GM18517 (cell line): ENCODE data around the gene MSS51.

Experiments used
- ATAC-seq: cut with Tn5 transposase; IDR thresholded peaks from one replicate; pipeline ENCODE4 v1.9.1; 2021; ENCODE audit warnings: mild to moderate bottlenecking, moderate library complexity; ENCODE audit not compliant: unreplicated experiment

MSS51 gene

DNA sequence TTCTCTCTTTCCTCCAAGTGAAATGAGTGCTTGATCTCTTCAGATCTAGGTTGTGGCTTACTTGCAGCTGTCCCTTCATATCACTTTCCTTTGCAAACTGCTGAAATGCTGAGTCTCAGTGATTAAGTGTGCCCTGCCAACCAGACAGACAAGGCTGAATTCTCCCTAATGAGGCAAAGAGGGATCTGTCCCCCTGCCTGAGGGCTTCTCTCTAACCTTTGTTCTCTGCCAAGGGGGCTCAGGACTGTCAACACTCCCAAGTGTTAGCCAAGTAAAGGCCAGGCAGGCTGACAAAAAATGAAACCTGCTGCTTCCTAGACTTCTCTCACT lies at the start of gene MSS51:
Gene MSS51, minus strand, starts transcription at position 24 of the 330 bp plus-strand sequence. CDS start 5,277 bp downstream, outside the sequence.
- no peak for ATAC-seq

DNA sequence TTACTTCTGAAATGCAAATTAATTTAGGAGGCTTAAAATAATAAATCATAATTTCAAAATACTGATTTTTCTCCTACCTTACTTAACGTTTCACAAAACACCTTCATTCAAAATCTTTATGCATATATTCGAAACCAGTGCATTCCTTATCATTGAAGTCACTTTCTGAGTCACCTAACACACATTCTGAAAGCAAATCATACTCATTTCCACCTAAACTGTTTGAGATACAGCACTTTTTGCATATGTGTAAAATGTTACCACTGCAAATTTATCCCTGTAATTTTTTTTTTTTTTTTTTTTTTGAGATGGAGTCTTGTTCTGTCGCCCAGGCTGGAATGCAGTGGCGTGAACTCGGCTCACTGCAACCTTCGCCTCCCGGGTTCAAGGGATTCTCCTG lies 46.8 kb upstream of the MSS51 start:
- no peak for ATAC-seq

GRCh38 chr10:73478636-73479035 lies 45.3 kb upstream of the MSS51 start:
- no peak for ATAC-seq

DNA sequence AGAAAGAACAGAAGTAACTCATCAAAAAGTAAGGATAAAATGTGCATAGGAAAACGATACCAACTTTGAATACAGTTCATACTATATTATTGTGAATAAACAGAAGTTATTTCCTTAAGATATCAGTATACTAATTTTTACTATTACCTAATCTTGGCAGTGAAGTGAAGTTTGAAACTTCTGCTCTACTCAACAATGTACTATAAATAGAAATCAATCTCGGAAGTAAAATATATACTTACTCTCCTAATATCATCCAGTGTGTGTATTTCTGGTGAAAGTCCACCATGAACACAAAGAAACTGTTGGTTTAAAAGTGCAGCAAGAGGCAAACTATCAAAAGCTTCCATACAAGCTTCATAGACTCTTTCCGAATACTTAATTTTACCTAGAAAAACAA lies 37.9 kb upstream of the MSS51 start:
- no peak for ATAC-seq

GRCh38 chr10:73469579-73469978 lies 36.2 kb upstream of the MSS51 start:
- ATAC-seq, result no peak

DNA sequence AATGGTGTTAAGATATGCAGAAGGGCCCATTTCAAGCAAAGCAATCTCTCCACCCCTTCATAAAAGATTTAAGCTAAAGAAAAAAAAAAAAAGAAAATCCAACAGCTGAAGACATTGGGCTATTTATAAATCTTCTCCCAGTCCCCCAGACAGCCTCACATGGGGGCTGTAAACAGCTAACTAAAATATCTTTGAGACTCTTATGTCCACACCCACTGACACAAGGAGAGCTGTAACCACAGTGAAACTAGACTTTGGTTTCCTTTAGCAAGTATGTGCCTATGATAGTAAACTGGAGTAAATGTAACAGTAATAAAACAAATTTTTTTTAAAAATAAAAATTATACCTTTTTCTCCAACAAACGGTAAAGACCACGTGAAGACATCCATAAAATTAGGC lies 33.8 kb upstream of the MSS51 start:
- ATAC-seq, result no peak

GRCh38 chr10:73465978-73466726 lies 32.8 kb upstream of the MSS51 start:
- ATAC-seq, result no peak

DNA sequence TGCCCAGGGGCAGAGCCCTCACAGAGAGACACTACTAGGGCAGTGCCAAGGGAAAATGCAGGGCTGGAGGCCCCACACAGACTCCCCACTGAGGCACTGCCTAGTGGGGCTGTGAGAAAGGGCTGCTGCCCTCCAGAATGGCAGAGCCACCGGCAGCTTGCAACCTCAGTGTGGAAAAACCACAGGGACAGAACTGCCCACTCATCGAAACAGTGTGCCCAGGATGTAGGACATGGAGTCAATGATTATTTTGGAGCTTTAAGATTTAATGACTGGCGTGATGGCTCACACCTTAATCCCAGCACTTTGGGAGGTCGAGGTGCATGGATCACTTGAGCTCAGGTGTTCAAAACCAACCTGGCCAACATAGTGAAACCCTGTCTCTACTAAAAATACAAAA lies 27.5 kb upstream of the MSS51 start:
- no peak for ATAC-seq

GRCh38 chr10:73459683-73460314 lies 26.4 kb upstream of the MSS51 start:
- no peak for ATAC-seq

DNA sequence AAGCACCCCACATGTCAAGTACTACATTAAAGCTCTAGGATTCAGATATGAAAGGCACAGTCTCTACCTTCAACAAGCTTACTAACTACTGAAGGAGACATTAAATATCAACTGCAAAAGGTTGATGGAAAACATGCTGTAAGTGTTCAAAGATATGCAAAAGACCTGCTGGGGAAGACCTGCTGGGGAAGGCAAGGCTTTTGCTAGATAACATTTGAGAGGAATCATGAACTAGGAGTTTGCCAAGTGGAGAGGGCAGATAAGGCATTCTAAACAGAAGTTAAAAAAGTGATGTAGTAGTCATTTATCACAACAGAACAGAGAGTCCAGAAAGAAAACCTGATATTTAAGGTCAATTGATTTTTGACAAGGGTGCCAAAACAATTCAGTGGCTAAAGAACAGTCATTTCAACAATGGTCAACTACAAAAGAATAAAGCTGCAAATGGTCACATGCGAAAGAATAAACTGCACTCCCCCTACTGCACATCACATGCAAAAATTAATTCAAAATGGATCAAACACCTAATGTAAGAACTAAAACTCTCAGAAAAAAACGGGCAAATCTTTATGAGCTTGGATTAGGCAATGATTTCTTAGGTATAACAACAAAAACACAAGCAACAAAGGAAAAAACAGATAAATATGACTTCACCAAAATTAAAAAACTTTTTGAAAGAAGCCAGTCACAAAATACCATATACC lies 23.0 kb upstream of the MSS51 start:
- ATAC-seq, result no peak

- no peak for ATAC-seq
Measured at GRCh38 chr10:73449113-73449512, 15.8 kb upstream of the MSS51 start.

GRCh38 chr10:73448384-73448783 lies 15.0 kb upstream of the MSS51 start:
- ATAC-seq, result no peak

GRCh38 chr10:73446926-73447325 lies 13.6 kb upstream of the MSS51 start:
- ATAC-seq, result no peak

GRCh38 chr10:73444457-73444856 lies 11.1 kb upstream of the MSS51 start:
- ATAC-seq, result no peak

DNA sequence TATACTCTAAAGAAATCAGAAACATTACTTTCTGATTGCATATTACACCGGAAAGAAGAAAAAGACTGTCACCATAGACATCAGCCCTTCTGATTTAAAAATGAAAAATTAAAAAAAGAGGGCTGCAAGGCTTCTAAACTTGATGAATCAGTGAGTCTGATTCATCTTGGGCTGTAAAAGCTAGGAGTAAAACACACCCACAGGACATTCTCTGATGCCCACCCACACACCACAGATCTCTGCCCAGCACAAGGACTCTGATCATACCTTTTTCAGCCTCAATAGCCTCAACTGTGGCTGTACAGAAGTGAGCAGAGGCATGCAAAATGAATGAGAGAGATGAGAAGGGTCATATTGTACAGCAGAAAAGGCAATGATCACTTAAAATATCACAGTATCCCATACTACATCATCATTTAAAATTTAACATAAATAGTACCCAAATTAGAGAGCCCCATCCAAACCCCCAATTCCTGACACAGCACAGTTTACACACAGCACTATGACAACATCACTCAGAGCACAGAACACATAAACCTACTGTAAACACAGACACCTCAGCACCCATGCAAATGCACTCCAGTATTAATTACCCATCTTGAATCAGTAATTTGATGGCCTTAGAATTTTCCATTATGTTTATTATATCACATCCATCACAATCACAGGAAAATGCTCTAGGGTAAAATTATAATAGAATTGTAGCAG lies 6.4 kb upstream of the MSS51 start:
- ATAC-seq, result no peak

DNA sequence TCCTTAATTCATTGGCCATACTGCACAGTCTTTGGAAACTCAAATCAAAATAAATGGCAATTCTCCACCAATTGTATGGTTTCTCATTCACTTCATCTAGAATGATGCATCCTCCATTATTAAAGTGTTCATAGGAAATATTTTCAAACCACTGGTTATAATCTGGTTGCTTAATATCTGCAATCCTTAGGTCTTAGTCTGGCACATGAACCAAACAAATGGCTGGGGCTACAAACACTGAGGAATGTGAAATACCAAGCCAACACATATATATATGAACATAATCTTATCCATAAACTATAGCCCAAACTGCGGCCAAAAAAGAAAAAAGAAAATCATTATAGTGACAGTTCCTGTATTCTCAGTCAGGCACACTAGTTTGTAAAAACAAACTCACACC lies 5.7 kb upstream of the MSS51 start:
- ATAC-seq, result no peak

DNA sequence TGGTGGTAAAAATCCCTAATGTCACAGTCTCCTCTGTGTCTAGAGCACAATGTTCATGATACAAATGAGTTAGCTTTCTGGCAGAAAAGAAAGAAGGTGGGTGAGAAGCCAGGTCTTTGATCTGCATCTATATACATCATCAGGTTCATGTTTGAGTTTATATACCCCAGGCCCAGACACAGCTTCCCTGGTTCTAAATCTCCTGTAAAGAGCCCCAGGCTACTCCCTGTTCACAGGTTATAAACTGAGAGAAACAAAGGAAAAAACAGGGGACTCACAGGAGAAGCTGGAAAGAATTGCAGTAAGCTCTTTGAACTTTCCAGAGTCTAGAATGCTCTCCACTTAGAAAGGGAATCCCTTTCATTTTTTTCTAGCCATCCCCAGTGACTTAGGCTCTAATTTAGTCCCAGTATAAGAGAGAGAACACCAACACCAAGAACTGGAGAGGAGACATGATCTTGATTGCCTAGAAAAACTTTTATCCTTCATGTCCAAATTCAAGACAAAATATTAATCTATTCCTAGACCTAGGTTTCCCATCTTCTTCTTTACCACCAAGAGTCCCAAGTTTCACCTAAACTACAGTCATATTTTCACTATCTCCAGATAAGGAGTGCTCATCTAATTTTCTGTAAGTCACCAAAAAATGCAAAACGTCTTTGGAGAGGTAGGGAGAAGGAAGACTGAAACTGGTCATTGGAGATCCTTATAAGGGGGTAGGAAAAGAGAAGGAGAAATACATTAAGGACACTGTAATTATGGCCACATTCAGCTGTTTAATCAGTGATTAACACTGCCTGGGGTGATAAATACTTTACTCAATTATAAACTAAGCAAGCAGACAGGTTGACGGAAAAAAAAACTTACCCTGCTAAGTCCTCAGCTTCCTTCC lies 469 bp downstream of the MSS51 start:
- no peak for ATAC-seq

GRCh38 chr10:73426318-73426717 lies 7.0 kb downstream of the MSS51 start:
- ATAC-seq, result no peak

DNA sequence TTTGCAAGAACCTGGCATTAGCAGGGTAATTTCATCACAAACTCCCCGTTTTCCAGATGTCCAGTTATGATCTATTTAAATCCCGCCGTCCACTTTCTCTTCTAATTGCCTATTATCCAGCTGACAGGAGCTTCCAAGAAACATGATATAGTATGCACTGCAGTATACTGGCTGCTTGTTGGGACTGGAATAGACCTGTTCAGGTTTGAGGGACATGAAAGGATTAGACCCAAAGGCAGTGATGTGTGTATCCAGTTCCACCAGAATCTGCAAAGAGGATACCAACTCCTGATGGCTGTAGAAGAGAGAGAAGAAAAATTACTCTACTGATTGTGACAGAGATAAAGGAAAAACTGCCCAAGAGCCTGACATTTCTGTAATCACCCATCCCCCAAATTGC lies 8.9 kb downstream of the MSS51 start:
- no peak for ATAC-seq

DNA sequence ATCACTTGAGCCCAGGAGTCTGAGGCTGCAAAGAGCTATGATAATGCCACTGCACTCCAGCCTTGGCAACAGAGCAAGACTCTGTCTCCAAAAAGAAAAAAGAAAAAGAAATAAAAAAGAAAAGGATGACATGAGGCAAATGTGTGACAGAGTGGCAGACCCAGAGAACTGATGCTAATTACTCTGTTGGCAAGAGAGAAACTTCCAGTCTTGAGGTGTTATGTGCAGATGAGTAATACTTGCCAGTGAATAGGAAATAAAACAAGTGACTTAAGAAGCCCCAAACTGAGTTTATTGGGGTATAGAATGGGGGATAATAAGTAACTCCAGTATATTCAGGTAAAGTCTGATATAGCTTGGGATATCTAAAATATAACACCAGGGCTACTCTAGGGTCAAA lies 10.1 kb downstream of the MSS51 start:
- ATAC-seq, result no peak

GRCh38 chr10:73416571-73416970 lies 16.8 kb downstream of the MSS51 start:
- ATAC-seq, result no peak
